GM10847 (cell line): ENCODE data around the gene PCNX2.

Experiments
- POLR2A ChIP-seq: IDR thresholded peaks from 2 replicates; pipeline ENCODE4 v1.6.1; 2011; ENCODE audit not compliant: insufficient read length; ENCODE audit errors: extremely low read depth

The PCNX2 gene

DNA sequence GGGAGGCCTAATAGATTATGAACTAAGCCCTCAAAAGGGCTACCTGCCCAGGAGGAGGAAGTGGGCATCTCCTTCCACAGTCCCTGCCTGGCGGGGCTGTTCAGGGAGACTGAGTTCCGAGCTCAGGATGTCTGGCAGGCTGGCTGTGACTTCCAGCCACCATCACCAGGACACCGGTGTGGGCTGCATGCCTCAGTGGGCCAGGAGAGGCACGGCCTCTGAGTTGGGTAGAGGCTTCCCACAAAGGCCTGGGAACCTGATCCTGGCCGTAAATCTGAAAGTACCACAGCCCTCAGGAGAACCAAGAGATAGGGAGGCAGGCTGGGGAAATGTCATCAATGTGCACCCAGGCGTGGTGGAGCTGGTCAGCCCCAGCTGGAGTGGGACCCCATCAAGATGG, 316.0 kb downstream of the PCNX2 start:
- TF ChIP-seq POLR2A, result no peak

DNA sequence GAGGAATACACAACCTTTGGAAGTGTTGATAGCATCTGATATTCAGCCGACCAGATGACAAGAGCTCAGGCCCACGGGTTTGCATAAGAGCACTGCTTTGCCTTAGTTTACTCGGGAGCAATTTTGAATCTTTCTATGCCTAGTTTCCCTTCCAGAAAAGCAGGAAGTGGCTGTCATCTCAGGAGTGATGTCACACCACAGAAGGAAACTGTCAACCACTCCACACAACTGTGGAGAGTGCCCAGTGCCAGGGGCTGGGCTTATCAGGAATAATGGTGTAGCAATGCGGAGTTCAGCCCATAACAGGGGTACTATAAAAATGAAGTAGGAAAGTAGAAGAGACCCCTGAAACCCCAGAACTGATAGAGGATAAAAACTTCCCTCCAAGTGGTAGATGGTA, 316.7 kb downstream of the PCNX2 start:
- no peak for TF ChIP-seq POLR2A

DNA sequence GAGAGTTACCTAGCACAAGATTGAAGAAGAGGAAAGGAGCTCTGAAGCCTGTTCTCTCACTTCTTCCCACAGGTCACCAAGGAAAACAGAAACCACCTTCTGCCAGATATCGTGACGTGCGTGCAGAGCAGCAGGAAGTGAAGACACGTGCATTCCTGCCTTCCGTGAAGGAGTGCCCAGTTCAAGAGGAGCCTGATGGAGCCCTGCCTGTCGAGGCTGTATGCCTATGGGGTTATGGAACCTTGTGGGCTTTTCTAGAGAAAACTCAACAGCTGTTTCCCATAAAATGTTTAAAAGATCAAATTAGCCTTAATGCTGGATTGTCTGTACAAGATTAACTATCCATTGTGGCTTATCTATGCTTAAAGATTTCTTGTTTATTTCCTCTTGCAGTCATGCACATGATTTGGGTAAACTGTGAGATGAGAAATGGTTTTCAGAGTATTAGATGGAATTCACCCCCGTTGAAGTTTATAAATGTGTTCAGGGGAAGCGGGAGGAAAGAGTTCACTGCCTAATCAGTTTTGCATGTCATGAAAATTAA, 317.4 kb downstream of the PCNX2 start:
- no peak for TF ChIP-seq POLR2A

DNA sequence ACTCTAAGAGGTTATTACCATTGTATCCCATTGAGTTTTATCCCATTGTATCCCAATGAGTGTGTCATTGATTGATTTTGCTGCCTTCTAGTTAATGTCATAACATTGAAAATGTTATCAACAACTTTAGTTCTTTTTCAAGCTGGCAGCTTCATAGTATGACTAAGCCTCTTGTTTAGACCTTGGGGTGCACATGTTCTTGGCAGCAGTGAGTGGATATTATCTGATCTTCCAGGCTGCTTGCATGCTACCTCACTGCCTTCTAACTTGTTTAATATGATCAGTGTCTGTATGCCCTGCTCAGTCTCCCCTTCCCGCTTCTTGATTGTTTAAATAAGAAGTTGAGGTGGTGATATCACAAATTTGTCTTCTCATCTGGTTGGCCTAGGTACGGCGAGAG, 320.6 kb downstream of the PCNX2 start:
- TF ChIP-seq POLR2A, result no peak

DNA sequence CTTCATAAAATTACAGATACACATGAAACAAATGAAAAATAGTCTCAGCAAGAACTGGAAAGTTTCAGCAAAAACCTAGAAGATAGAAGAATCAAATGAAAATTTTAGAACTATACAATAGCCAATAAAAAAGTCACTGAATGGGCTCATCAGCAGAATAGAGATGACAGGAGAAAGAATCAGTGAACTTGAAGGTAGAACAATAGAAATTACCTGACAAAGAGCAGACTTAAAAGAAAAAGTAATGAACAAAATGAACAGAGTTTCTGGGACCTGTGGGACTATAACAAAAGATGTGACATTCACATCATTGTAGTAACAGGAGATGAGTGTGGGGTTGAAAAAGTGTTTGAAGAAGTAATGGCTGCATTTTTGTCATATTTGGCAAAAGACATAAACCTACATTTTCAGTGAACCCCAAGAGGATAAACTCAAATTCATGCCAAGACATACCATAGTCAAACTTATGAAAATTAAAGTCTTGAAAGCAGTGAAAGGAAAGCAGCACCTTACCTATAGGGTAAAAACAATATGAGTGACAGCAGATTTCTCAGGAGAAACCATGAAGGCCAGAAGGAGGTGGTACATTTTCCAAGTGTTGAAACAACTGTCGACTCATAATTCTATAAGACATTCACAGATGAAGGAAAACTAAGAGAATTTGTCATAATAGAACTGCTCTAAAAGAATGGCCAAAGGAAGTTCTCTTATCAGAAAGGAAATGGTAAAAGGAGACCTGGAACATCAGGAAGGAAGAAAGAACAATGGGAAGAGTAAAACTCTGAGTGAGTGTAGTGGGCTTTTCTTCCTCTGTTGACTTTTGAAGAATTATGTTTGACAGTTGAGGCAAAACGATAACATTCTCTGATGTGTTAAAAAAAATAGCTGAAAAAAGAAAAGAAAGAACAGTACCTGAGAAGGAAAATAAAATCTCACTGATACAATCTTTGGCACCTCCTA, 321.6 kb downstream of the PCNX2 start:
- no peak for TF ChIP-seq POLR2A

DNA sequence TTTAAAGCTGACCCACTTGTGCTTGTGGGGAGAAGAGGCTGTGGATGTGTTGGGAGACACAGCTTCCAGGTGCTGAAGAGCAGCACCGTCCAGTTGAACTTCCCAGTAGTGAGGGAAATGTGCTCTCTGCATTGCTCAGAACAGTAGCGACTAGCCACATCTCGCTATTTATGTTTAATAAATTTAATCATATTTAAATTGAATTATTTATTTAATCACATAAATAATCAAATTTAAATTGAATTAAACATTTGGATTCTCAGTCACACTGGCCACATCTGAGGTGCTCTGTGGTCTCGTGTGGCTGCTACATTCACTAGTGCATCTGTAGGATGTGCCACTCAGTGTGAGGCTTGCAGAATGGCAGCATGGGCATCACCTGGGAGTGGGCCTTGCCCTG, 325.0 kb downstream of the PCNX2 start:
- no peak for TF ChIP-seq POLR2A

DNA sequence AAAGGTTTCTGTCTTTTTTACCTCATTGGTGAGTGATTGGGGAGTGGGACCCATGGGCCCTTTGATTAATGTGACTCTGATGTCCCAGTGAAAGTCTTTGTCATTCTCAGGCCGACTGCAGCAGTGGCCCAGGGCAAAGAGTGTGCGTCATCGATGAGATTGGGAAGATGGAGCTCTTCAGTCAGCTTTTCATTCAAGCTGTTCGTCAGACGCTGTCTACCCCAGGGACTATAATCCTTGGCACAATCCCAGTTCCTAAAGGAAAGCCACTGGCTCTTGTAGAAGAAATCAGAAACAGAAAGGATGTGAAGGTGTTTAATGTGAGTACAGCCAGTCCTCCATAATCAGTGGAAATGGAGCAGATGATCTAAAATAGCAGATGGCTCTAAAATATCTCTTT, 325.7 kb downstream of the PCNX2 start:
- TF ChIP-seq POLR2A, result no peak

DNA sequence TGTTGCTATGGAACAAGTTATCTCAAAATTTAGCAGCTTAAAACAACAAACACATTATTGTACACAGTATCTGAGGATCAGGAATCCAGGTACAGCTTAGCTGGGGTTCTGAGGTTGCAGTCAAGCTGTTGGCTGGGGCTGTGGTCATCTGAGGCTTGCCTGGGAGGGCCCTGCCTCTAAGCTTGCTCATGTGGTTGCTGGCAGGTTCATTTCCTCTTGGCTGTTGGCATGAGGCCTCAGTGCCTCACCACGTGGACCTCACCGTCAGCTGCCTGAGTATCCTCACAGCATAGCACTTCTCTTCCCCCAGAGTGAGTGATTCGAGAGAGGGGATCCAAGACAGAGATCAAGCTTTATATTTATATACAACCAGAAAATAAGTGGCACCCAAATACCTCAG, 326.6 kb downstream of the PCNX2 start:
- no peak for TF ChIP-seq POLR2A

DNA sequence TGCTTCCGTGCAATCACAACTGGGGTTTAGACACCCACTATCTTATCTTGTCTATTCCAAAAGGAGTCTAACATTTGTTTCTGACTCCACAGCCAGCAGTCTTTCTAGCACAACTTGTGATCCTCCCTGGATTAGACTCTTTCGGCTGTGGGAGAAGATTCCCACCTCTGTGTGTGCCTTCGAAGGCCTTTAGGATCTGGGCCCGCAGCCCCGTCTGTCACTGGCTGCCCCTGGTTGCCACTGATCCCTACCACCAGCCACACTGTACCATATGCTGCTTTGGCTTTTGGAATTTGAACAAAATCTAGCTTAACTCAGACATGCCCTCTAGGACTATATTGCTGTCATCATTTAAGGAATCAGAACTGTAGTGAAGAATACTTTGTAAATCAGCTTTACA, 327.1 kb downstream of the PCNX2 start:
- no peak for TF ChIP-seq POLR2A

DNA sequence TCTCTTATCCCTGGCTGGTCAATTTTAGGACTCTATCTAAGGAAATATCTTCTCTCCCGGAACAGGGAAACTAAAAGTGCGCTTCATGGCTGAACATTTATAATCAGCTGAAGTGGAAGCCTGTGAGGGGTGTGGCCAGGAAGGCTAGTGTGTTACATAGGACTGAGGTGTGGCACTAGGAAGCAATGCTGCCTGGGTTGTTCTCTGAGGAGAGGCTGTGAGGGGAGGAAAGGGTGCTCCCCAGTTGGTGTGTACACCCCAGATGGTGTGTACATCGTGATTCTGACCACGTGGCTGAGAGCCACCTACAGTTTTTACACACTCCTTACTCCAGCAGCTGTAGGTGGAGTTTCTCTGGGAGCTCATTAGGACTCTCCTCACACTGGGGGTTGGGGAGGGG, 328.9 kb downstream of the PCNX2 start:
- TF ChIP-seq POLR2A, result no peak

DNA sequence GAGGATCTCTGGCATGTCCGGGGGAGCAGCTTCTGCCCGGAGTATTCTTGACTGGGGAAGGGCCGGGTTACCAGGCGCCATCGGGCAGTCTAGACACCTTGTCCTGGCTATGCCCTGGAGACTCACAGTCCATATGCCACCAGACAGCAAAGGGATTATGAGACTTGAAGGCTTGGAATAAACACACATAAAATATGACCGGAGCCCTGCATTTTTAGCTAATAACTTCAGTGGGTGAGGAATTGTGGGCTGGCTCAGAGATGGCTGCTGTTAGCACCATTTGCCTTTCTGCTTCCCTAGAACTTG, 329.7 kb downstream of the PCNX2 start:
- no peak for TF ChIP-seq POLR2A

DNA sequence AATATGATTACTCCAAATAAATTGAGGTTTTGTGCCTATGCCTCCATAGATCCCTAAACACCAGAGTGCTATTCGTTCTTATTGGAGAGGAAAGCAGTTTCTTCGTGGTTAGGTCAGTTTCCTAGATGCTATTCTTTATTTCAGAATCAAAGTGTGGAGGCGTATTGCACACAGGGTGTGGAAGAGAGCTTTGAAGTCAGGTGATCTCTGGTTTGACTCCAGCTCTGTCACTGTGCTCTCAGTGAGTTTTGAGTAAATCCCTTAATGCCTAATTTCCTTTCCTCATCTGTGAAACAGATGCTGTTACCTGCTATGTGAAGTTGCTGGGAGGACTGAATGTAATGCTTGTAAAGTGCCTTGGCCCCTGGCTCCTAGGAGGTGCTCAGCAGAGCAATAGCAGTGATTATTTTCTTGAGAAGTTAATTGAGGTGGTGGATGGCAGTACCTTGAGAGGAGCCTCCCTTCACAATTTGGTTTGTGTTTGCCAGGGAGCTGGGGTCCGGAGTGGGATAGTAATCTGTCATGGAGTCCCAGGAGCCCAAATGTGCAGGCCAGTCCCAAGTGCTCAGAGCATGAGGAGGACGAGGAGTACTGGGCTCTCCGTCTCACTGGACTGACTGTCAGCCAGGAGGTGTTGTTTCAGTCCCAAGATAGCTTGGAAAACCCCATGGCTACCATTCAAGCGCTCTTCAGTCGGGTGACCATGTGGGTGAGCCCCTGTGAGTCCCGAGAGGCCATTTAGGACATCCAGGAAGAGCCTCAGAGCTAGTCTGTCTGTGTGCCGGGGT, 330.2 kb downstream of the PCNX2 start:
- no peak for TF ChIP-seq POLR2A

DNA sequence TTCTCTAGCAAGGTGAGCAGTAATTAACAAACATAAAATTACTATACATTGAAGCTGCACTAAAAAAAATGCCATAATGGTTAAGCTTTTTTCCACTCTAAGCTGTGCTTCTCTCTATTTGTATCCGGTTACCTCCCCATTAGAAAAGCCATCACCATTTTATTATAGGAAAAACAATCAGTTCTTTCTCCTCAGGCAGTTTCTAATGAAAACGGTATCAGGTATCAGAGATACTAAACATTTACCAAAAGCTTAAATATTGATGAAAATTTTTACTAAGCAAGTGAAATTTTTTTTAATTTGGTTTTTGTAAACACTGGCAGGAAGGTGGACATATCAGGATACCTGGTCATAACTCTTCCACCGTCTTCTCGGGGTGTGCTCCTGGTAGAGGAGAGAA, 330.9 kb downstream of the PCNX2 start:
- TF ChIP-seq POLR2A, result no peak

DNA sequence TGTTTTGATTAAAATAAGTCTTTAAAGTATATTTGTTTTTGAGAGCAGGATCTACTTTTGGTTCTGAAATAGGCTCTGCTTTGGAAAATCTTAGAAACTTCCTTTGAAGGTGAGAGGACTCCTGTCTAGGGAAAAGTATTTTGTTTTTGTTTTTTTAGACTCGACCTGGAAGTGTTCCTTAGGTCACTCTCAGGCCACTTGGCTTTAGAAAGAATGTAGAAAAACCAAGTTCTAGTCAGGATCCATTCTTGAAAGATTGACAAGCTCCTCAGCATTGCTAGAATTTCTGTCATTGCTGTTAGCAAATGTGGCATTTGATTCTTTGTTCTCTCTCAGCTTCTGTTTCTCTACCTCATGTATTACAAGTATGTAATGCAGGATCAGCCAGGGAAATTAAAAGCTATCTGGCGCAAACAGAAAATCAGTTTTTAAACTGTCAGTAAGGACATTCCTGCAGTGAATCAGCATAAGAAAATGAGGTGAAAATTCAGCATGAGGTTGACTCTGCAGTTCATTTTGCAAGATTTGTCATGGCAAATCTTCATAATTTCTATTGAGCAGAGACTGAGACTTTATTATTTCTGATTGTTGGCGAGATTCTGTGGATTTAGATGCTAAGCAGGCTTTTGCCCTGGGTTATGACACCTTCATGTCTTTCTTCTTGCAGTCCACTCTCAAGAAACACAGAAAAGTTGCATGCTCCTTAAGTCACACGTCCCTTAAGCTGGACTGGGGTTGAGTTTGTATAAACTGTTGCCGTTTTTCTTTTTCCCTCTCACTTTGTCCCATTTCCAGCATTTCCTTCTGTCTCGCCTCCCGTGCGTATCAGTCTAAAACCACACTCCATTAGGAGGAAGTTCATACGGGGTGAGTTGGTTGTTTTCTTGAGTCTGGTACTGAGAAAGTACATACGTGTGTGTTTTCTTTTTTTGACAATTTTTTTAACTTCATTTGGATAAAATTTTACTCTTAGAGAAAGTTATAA, 332.5 kb downstream of the PCNX2 start:
- TF ChIP-seq POLR2A, result no peak

DNA sequence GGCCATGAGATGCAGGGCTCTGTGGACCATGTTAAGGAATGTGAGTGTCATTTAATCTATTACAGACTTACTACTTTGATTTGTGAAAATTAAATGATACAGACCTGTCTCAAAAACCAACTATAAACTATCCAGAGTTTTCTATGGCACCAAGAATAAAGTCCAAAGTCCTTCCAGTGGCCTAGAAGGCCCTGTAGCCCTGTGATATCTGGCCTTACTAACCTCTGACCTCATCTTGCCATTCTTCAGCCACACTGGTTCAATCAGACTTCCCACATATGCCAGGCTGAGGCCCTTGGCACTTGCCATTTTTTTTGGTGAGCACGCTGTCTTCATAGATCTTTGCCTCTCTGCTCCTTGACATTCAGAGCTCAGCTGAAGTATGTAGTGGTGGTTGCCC, 337.5 kb downstream of the PCNX2 start:
- no peak for TF ChIP-seq POLR2A

DNA sequence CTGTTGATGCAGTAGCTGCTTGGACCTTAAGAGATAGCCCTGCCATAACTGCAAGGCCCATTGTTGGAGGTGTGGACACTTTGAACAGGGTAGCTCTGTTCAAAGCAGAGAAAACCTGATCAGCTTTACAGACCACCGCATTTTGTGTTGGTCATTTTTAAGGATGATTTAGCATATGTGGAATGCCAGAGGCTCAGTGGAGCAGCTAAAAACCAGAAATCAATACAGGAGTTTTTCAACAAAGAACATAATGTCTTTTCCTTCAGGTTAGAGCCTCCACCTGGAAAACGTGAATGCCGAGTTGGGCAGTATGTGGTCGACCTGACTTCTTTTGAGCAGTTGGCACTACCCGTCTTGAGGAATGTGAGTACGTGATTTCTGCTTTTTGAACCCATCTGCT, 339.4 kb downstream of the PCNX2 start:
- TF ChIP-seq POLR2A, result no peak
